Measurements from ENCODE around the gene PHACTR3.

PHACTR3 gene

GRCh38 chr20:59805786-59806577 is 201.6 kb downstream of the PHACTR3 start:
- no peak for DNase-seq

- DNase-seq: no peak
These were observed 202.2 kb downstream of the PHACTR3 start for GRCh38 chr20:59806578-59806975.

- no peak for DNase-seq
These were observed 203.8 kb downstream of the PHACTR3 start for GRCh38 chr20:59807909-59808728.

GRCh38 chr20:59808729-59809381 is 204.5 kb downstream of the PHACTR3 start:
- no peak for DNase-seq

GRCh38 chr20:59809630-59810448 is 205.5 kb downstream of the PHACTR3 start:
- DNase-seq: no peak

GRCh38 chr20:59810449-59811187 is 206.3 kb downstream of the PHACTR3 start:
- no peak for DNase-seq

- no peak for DNase-seq
These were observed 207.4 kb downstream of the PHACTR3 start for GRCh38 chr20:59811681-59812171.

GRCh38 chr20:59812286-59813125 is 208.2 kb downstream of the PHACTR3 start:
- DNase-seq: no peak

GRCh38 chr20:59813126-59813947 is 209.0 kb downstream of the PHACTR3 start:
- no peak for DNase-seq

- no peak for DNase-seq
These were observed 209.9 kb downstream of the PHACTR3 start for GRCh38 chr20:59813948-59814839.

GRCh38 chr20:59814840-59815340 is 210.6 kb downstream of the PHACTR3 start:
- DNase-seq: no peak

GRCh38 chr20:59816146-59816738 is 211.9 kb downstream of the PHACTR3 start:
- no peak for DNase-seq

GRCh38 chr20:59817406-59817805 is 213.1 kb downstream of the PHACTR3 start:
- no peak for DNase-seq

- DNase-seq: no peak
These were observed 213.7 kb downstream of the PHACTR3 start for GRCh38 chr20:59817846-59818615.

- DNase-seq: no peak
These were observed 214.6 kb downstream of the PHACTR3 start for GRCh38 chr20:59818911-59819310.

- no peak for DNase-seq
These were observed 215.3 kb downstream of the PHACTR3 start for GRCh38 chr20:59819496-59820203.
